ENCODE data around the gene IL17B. TPM values are rescaled to one million over a fixed set of nuclear protein-coding genes. Genes with fewer than 3 reads are reported as not detected.
A peak's percentile ranks its signal among the peaks of the same experiment; 100 is the strongest.

The IL17B gene
- total and polyA plus RNA-seq, 2 of the 8 experiments (the other 6 are each of a cell fraction or from before 2014, with no cell fraction given), result 0.18 TPM; not detected in 1

GRCh38 chr5:149425729-149426128 is 46.6 kb upstream of the IL17B start:
- 89% methylated on average over 4 of the region's 4 CpGs; no CpG with 5 or more reads in 1 of the 2 experiments for WGBS, 2 experiments (ENCODE audit: extremely low coverage in 1 of 2, insufficient coverage in 1 of 2, insufficient read length in 1 of 2, insufficient replicate concordance in 2 of 2, low coverage in 1 of 2, low lambda C conversion rate in 2 of 2, missing lambda C conversion rate in 1 of 2)
- no peak overlapping the region for H3K56ac ChIP-seq (replicated peaks; ENCODE audit: insufficient read length, low read depth, low read length)
- H3K4me1 ChIP-seq (replicated peaks in 1 of 4; ENCODE audit: control insufficient read depth in 3 of 4, insufficient read depth in 4 of 4, low read length in 3 of 4), result peaks cover 10 to 29% (median 23%) of the 10 kb centered on the region in 4 experiments; a peak in 6 of 7 replicates
- H3K36me3 ChIP-seq (ENCODE audit: control insufficient read depth in 2 of 4, insufficient read depth in 4 of 4, low read length in 3 of 4), result no peaks in the 10 kb centered on the region
- no peaks in the 10 kb centered on the region for H3K79me2 ChIP-seq (ENCODE audit: control insufficient read depth in 1 of 2, insufficient read depth in 2 of 2, low read length in 2 of 2)
- no peak overlapping the region for H4K5ac ChIP-seq (ENCODE audit: insufficient read length, low read depth, low read length)
- H3K18ac ChIP-seq (ENCODE audit: extremely low read depth, low read length), result no peak overlapping the region
- H3K4me2 ChIP-seq (ENCODE audit: insufficient read depth in 1 of 2, low read depth in 2 of 2, low read length in 2 of 2), result no peak overlapping the region
- H4K91ac ChIP-seq (replicated peaks; ENCODE audit: insufficient read length, low read length), result no peak overlapping the region
- no peak overlapping the region for H3K4me3 ChIP-seq (ENCODE audit: extremely low read depth in 1 of 4, insufficient read depth in 2 of 4, low read depth in 3 of 4, low read length in 4 of 4)
- H3K14ac ChIP-seq (ENCODE audit: insufficient read length), result no peak overlapping the region
- FAIRE-seq (no peak), DNase-seq (ENCODE audit: low read depth in 1 of 2, low spot score in 2 of 2) (no peak)
- H3K27ac ChIP-seq (ENCODE audit: low read depth, low read length), result no peak overlapping the region
- H2AK5ac ChIP-seq (ENCODE audit: low read depth, low read length), result no peak overlapping the region
- no peaks in the 10 kb centered on the region for H3K79me1 ChIP-seq (ENCODE audit: low read depth, low read length)
- ChIA-PET CTCF (ENCODE audit: partially characterized antibody) (interaction anchor here (1.0 to 8.7 kb wide), 10 partner anchors 8 to 54 kb away, joined by 3 to 133 read pairs (median 5); no protein-coding TSS in a partner anchor), POLR2A (ENCODE audit: partially characterized antibody) (interaction anchor here (0.6 kb wide), 1 partner anchor 13 kb away, joined by 3 read pairs; no protein-coding TSS in a partner anchor)
- no peaks in the 10 kb centered on the region for H4K20me1 ChIP-seq (replicated peaks in 1 of 2; ENCODE audit: control insufficient read depth in 1 of 2, insufficient read depth in 2 of 2, low read length in 2 of 2)
- no peak overlapping the region for H2BK20ac ChIP-seq (ENCODE audit: low read length)
- H2BK120ac ChIP-seq (replicated peaks; ENCODE audit: low read depth, low read length), result no peak overlapping the region
- no peak overlapping the region for H3K23ac ChIP-seq (ENCODE audit: insufficient read length)
- no peak overlapping the region for H3K4ac ChIP-seq (replicated peaks; ENCODE audit: insufficient read length, low read depth, low read length)
- no peak overlapping the region for H2BK12ac ChIP-seq (ENCODE audit: low read depth, low read length)
- H3K27me3 ChIP-seq (replicated peaks in 1 of 4; ENCODE audit: control insufficient read depth in 3 of 4, extremely low read depth in 1 of 4, insufficient read depth in 3 of 4, low read length in 3 of 4), result no peaks in the 10 kb centered on the region
- H4K8ac ChIP-seq (ENCODE audit: extremely low read depth, insufficient read depth, low read length), result no peak overlapping the region
- no peak overlapping the region for H2BK5ac ChIP-seq (ENCODE audit: low read depth, low read length)
- H2BK15ac ChIP-seq (ENCODE audit: low read length), result no peak overlapping the region
- H3K9ac ChIP-seq (replicated peaks in 1 of 4; ENCODE audit: extremely low read depth in 1 of 4, low read depth in 3 of 4, low read length in 3 of 4), result no peak overlapping the region
- H3K9me3 ChIP-seq (ENCODE audit: insufficient read depth in 2 of 2, low read depth in 1 of 2, low read length in 1 of 2), result no peaks in the 10 kb centered on the region
- peak overlapping the region; percentile 60; the same call in 1 of the 2 replicates for H2AFZ ChIP-seq (ENCODE audit: low read length)
- H3K23me2 ChIP-seq (ENCODE audit: low read depth, low read length), result no peaks in the 10 kb centered on the region
- no peak for TF ChIP-seq ATF3 (IDR thresholded peaks at IDR 0.05; ENCODE audit: insufficient read depth, low read depth, low read length)
- no peak for TF ChIP-seq EGR1 (IDR thresholded peaks at IDR 0.05; ENCODE audit: borderline replicate concordance, low read depth, low read length)
- TF ChIP-seq CHD1 (IDR thresholded peaks at IDR 0.05; ENCODE audit: low read depth, low read length), result no peak
- TF ChIP-seq RAD21 (IDR thresholded peaks at IDR 0.05 in 1 of 2, conservative IDR thresholded peaks at IDR 0.05 in 1 of 2; ENCODE audit: low read depth in 2 of 2, low read length in 2 of 2), result no peak
- no peak for TF ChIP-seq KDM5A (IDR thresholded peaks at IDR 0.05; ENCODE audit: low read length)
- no peak for TF ChIP-seq JUN (IDR thresholded peaks at IDR 0.05; ENCODE audit: low read depth, low read length)
- no peak for TF ChIP-seq RNF2 (IDR thresholded peaks at IDR 0.05; ENCODE audit: borderline replicate concordance, low read depth, low read length, missing control alignments, poor library complexity, severe bottlenecking)
- no peak for TF ChIP-seq MAFK (IDR thresholded peaks at IDR 0.05; ENCODE audit: low read depth, low read length)
- no peak for TF ChIP-seq CHD2 (IDR thresholded peaks at IDR 0.05; ENCODE audit: low read length)
- TF ChIP-seq GABPA (IDR thresholded peaks at IDR 0.05; ENCODE audit: borderline replicate concordance, insufficient read depth, low read length), result no peak
- TF ChIP-seq YY1 (IDR thresholded peaks at IDR 0.05; ENCODE audit: low read depth, low read length), result no peak
- TF ChIP-seq EZH2 (IDR thresholded peaks at IDR 0.05; ENCODE audit: low read depth, low read length, severe bottlenecking), result no peak

All from H1 (cell line).